Erythroblast (primary cell): ENCODE data around the gene MPZL1.

Source experiments
- GATA1 ChIP-seq: IDR thresholded peaks from 2 replicates; pipeline ENCODE4 v1.6.1; 2011; ENCODE audit warnings: low read depth, mild to moderate bottlenecking, control low read depth, low read length, moderate library complexity
- POLR2A ChIP-seq: IDR thresholded peaks from 2 replicates; pipeline ENCODE4 v1.6.1; 2011; ENCODE audit warnings: mild to moderate bottlenecking, low read length

DNA sequence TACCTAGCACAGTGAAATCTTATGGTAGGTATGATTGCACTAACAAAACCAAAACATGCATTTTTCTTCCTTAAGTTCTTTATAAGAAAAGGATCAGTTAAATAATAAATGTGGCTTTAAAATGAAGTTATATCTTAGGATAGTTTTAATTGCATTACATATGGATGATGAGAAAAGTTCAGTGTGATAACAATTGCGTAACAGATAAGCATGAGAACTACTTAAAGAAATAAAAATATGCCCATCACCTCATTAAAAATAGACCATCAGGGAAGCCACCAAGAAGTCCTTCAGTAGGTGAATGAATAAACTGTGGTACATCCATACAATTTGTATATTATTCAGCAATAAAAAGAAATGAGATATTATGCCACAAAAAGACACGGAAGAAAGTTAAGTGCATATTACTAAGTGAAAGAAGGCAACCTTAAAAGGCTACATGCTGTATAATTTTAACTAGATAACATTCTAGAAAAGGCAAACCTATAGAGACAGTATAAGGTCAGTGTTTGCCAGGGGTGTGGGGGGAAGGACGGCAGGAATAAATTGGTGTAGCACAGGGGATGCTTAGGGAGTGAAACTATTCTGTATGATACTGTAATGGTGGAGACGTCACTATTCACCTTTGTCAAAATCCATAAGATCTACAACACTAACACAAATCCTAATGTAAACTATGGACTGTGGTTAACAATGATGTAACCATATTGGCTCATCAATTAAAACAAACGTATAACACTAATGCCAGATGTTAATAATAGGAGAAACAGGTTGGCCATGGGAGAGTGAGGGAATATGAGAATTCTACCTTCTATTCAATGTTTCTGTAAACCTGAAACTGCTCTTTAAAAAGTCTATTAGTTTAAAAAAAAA, 42.9 kb downstream of the MPZL1 start:
- TF ChIP-seq POLR2A (no peak), GATA1 (no peak)
